ENCODE data around the gene ARHGEF40.

DNA sequence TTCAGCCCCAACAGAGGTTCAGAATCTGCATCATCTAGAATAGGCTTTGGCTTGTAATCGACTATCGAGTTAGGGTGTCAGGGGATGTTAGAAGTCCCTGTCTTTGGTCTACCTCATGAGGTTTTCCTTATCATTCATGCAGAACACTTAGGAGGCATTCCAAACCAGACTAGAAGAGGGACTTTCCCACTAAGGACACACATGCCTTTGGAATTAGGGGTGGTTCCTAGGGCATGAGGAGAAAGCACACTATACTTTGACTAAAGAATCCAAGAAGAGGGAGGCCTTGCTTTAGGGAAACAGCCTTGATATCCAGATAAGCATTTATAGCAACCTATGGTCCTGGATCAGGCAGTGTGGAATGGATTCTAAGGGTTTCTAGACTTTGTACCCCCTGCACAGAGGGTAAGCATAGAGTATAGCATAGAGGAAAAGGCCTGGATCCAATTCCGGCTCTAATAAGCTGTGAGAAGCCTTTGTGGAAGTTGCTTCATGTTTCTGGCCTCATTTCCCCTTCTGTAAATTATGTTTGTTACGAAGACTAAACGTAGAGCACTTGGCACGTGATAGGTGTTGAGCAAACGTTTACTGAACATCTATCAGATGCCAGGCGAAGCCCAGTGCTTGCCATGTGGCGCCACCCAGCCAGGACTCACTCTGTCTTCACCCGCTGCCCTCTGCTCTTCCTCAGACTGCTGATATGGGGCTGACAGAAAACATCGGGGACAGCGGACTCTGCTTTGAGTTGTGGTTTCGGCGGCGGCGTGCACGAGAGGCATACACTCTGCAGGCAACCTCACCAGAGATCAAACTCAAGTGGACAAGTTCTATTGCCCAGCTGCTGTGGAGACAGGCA, 15.1 kb downstream of the ARHGEF40 start:
- TF ChIP-seq, protein P1, sequence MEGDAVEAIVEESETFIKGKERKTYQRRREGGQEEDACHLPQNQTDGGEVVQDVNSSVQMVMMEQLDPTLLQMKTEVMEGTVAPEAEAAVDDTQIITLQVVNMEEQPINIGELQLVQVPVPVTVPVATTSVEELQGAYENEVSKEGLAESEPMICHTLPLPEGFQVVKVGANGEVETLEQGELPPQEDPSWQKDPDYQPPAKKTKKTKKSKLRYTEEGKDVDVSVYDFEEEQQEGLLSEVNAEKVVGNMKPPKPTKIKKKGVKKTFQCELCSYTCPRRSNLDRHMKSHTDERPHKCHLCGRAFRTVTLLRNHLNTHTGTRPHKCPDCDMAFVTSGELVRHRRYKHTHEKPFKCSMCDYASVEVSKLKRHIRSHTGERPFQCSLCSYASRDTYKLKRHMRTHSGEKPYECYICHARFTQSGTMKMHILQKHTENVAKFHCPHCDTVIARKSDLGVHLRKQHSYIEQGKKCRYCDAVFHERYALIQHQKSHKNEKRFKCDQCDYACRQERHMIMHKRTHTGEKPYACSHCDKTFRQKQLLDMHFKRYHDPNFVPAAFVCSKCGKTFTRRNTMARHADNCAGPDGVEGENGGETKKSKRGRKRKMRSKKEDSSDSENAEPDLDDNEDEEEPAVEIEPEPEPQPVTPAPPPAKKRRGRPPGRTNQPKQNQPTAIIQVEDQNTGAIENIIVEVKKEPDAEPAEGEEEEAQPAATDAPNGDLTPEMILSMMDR (IDR thresholded peaks at IDR 0.05) = no peak
- TF ChIP-seq EZH2 (IDR thresholded peaks at IDR 0.05; ENCODE audit: borderline replicate concordance, insufficient read depth, low read depth, low read length, poor library complexity, severe bottlenecking) = no peak

All from B cell (primary cell).